Upper lobe of left lung (tissue), 4 donors: Measurements from ENCODE around the gene INPP5D.

Experiments used
- POLR2A ChIP-seq, 4 donors: fragments of 450-650 bp; IDR thresholded peaks; one replicate each; pipeline ENCODE4 v1.5.1; 2016 to 2017; ENCODE audit warnings: antibody characterized with exemption in 4 of 4, mild to moderate bottlenecking in 2 of 4
- TF ChIP-seq, protein P1 (sequence below), 6 experiments: fragments of 450-650 bp in 4 of 6; fragments of 200-600 bp in 2 of 6; sonication (generic) in 2 of 6; IDR thresholded peaks; one replicate each; pipeline ENCODE4 v1.5.1; 2016 to 2019; ENCODE audit warnings: antibody characterized with exemption in 6 of 6

DNA sequence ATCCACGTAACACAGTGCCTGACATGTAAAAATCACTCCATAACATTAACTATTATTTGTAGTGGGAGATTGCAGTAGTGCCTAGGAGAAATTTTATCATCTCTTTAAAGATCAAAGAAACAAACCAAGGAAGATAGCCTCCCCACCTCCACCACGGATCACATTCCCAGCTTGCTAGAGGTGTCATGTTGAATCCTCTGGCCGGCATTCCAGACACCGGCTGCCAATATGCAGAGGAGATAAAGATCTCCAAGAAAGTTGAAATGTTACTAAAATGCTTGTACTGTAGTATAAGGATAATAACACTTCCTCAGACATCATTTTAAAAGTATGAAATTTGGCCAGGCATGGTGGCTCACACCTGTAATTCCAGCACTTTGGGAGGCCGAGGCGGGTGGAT lies 185.3 kb downstream of the INPP5D start:
- TF ChIP-seq, protein P1, sequence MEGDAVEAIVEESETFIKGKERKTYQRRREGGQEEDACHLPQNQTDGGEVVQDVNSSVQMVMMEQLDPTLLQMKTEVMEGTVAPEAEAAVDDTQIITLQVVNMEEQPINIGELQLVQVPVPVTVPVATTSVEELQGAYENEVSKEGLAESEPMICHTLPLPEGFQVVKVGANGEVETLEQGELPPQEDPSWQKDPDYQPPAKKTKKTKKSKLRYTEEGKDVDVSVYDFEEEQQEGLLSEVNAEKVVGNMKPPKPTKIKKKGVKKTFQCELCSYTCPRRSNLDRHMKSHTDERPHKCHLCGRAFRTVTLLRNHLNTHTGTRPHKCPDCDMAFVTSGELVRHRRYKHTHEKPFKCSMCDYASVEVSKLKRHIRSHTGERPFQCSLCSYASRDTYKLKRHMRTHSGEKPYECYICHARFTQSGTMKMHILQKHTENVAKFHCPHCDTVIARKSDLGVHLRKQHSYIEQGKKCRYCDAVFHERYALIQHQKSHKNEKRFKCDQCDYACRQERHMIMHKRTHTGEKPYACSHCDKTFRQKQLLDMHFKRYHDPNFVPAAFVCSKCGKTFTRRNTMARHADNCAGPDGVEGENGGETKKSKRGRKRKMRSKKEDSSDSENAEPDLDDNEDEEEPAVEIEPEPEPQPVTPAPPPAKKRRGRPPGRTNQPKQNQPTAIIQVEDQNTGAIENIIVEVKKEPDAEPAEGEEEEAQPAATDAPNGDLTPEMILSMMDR (IDR thresholded peaks at IDR 0.05) = no peak
- TF ChIP-seq POLR2A (IDR thresholded peaks at IDR 0.05) = no peak
